OCI-LY3 (cell line): ENCODE results near the gene PTPRA.

Experiments used
- H2AFZ ChIP-seq: fragments of 200-600, 300-600 bp; shearing (Covaris generic); 2 replicates; pipeline ENCODE4 v1.6.0; 2014; ENCODE audit warnings: antibody characterized with exemption, low read depth, low read length
- H3K27ac ChIP-seq: fragments of 200-600, 300-600 bp; sonication (generic); 2 replicates; pipeline ENCODE4 v1.5.1; 2014; ENCODE audit warnings: mild to moderate bottlenecking, low read length, moderate library complexity, mixed read lengths
- H3K27me3 ChIP-seq: fragments of 200-600, 300-600 bp; sonication (generic); 2 replicates; pipeline ENCODE4 v1.6.1; 2014; ENCODE audit warnings: low read depth, low read length, mixed read lengths
- H3K36me3 ChIP-seq: fragments of 200-600, 300-600 bp; sonication (generic); replicated peaks from 2 replicates; pipeline ENCODE3; 2014; ENCODE audit warnings: low read depth, low read length, mixed read lengths
- H3K4me1 ChIP-seq: fragments of 300-600, 200-600 bp; sonication (generic); 2 replicates; pipeline ENCODE4 v1.6.1; 2014; ENCODE audit warnings: low read length, mixed read lengths
- H3K4me2 ChIP-seq: fragments of 200-600, 300-600 bp; sonication (generic); 2 replicates; pipeline ENCODE4 v1.6.1; 2014; ENCODE audit warnings: low read length, mixed read lengths
- H3K4me3 ChIP-seq: fragments of 300-600, 200-600 bp; sonication (generic); 2 replicates; pipeline ENCODE4 v1.5.1; 2014; ENCODE audit warnings: antibody characterized with exemption, mild to moderate bottlenecking, low read length, moderate library complexity
- H3K79me2 ChIP-seq: fragments of 300-600, 200-600 bp; shearing (Covaris generic); 2 replicates; pipeline ENCODE4 v1.6.1; 2014; ENCODE audit warnings: mild to moderate bottlenecking, low read length, mixed read lengths
- H3K9ac ChIP-seq: fragments of 300-600, 200-600 bp; shearing (Covaris generic); 2 replicates; pipeline ENCODE4 v1.6.0; 2014; ENCODE audit warnings: mild to moderate bottlenecking, low read length, moderate library complexity
- H3K9me3 ChIP-seq: fragments of 200-600, 300-600 bp; shearing (Covaris generic); 2 replicates; pipeline ENCODE4 v1.6.1; 2014; ENCODE audit warnings: low read length, mixed read lengths; ENCODE audit not compliant: insufficient read depth
- H4K20me1 ChIP-seq: fragments of 200-600, 300-600 bp; sonication (generic); 2 replicates; pipeline ENCODE4 v1.6.1; 2016; ENCODE audit warnings: low read length, mixed read lengths; ENCODE audit not compliant: insufficient read depth
- EZH2phosphoT487 ChIP-seq: fragments of 200-600 bp; shearing (Covaris generic); IDR thresholded peaks from 2 replicates; pipeline ENCODE4 v1.6.1; 2018; ENCODE audit warnings: antibody characterized with exemption, mixed run types, low read depth
- TF ChIP-seq, protein P1 (sequence below): fragments of 200-600, 300-600 bp; sonication (generic); IDR thresholded peaks from 2 replicates; pipeline ENCODE4 v1.5.1; 2014; ENCODE audit warnings: antibody characterized with exemption, low read length, low read depth

Gene PTPRA

DNA sequence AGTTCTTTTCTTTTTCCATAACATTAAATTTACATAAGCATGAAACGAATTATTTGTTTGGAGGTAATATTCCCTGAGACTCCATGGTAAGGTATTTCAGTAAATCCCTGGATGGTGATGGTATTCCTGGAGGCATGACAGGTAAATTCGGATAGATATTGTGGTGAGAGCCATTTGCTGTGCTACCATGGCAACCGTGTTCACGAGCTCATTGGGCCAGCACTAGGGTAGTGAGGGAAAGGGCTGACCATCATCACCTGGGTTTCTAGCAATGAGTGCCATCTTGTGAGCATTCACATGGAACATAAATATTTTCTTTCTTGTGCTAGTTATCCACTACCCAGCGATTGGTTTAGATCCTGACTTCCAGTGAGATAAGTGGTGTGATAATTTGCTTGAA, 118.3 kb downstream of the PTPRA start:
- Histone ChIP-seq H3K36me3 (peaks cover 21% of the 10 kb centered on the region), H3K4me2 (no peak overlapping the region), H3K4me1 (no peaks in the 10 kb centered on the region), H3K4me3 (no peak overlapping the region), H3K79me2 (no peaks in the 10 kb centered on the region), H3K9me3 (no peaks in the 10 kb centered on the region), H3K9ac (no peak overlapping the region), H4K20me1 (no peaks in the 10 kb centered on the region), H2AFZ (no peak overlapping the region), H3K27me3 (no peaks in the 10 kb centered on the region), H3K27ac (no peak overlapping the region)
- no peak for TF ChIP-seq EZH2phosphoT487
- TF ChIP-seq, protein P1, sequence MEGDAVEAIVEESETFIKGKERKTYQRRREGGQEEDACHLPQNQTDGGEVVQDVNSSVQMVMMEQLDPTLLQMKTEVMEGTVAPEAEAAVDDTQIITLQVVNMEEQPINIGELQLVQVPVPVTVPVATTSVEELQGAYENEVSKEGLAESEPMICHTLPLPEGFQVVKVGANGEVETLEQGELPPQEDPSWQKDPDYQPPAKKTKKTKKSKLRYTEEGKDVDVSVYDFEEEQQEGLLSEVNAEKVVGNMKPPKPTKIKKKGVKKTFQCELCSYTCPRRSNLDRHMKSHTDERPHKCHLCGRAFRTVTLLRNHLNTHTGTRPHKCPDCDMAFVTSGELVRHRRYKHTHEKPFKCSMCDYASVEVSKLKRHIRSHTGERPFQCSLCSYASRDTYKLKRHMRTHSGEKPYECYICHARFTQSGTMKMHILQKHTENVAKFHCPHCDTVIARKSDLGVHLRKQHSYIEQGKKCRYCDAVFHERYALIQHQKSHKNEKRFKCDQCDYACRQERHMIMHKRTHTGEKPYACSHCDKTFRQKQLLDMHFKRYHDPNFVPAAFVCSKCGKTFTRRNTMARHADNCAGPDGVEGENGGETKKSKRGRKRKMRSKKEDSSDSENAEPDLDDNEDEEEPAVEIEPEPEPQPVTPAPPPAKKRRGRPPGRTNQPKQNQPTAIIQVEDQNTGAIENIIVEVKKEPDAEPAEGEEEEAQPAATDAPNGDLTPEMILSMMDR = no peak

DNA sequence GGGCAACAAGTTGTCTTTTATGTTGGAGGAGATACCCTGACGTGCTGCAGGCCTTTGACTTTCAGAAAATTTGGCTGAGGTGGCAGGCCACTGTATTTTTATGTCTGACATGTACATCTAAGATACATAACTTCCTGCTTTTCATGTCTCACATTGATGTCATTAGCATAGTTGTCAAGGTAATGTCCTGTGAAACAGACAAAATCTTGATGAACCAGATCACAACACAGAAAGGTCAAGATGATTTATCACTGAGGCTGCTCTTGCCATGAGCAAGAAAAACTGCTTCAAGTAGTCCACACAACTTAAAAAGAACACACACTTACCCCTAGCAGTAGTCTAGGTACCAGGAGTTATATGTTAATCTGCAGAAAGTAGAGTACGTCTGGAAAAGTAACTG, 120.0 kb downstream of the PTPRA start:
- H3K79me2 ChIP-seq = no peaks in the 10 kb centered on the region
- no peak overlapping the region for H3K9ac ChIP-seq
- H3K36me3 ChIP-seq = peaks cover 15% of the 10 kb centered on the region
- H3K4me3 ChIP-seq = no peak overlapping the region
- no peaks in the 10 kb centered on the region for H3K9me3 ChIP-seq
- H3K27me3 ChIP-seq = no peaks in the 10 kb centered on the region
- no peak for TF ChIP-seq EZH2phosphoT487
- TF ChIP-seq, protein P1 = no peak
- H3K4me1 ChIP-seq = no peaks in the 10 kb centered on the region
- H3K4me2 ChIP-seq = no peak overlapping the region
- no peak overlapping the region for H3K27ac ChIP-seq
- no peak overlapping the region for H2AFZ ChIP-seq
- H4K20me1 ChIP-seq = no peaks in the 10 kb centered on the region

DNA sequence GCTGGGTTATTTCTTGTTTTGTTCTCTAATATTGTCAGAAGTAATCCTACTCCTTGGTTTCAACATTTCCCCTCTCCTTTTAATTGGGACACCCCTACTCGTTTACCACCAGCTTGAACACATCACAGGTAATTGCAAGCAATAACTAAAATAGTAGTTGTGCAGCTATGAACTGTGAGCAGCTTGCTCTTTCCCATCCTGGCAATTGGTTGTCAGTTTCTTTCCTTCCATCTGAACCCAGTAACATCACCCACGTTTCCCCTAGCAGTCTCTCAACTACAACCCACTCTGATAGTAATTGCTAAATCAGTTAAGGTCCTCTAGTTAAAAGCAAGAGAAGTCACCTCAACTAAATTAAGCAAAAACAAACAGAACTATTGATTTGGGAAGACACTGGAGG, 122.5 kb downstream of the PTPRA start:
- Histone ChIP-seq H3K36me3 (peaks cover 7% of the 10 kb centered on the region), H3K9ac (no peak overlapping the region), H3K79me2 (no peaks in the 10 kb centered on the region), H3K4me1 (no peaks in the 10 kb centered on the region), H3K27ac (no peak overlapping the region), H3K27me3 (no peaks in the 10 kb centered on the region), H4K20me1 (no peaks in the 10 kb centered on the region), H2AFZ (no peak overlapping the region), H3K4me3 (no peak overlapping the region), H3K4me2 (no peak overlapping the region), H3K9me3 (no peaks in the 10 kb centered on the region)
- TF ChIP-seq EZH2phosphoT487 = no peak
- TF ChIP-seq, protein P1 = no peak

DNA sequence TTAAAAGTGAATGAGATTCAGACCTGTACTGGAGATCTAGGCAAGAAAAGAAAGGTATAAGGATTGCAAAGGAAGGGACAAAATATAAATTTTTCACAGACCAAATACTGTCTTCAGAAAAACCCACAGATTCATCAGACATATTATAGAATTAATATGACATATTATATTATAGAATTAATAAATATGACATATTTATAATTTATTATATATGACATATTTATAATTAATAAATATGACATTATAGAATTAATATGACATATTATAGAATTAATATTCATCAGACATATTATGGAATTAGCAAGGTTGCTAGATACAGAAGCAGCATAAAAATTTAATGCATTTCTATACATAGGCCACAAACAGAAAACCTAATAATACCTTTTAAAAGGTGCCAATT, 125.4 kb downstream of the PTPRA start:
- H3K4me2 ChIP-seq = no peak overlapping the region
- no peak for TF ChIP-seq EZH2phosphoT487
- TF ChIP-seq, protein P1 = no peak
- no peaks in the 10 kb centered on the region for H3K9me3 ChIP-seq
- H3K9ac ChIP-seq = no peak overlapping the region
- H3K27me3 ChIP-seq = no peaks in the 10 kb centered on the region
- H3K4me3 ChIP-seq = no peak overlapping the region
- no peaks in the 10 kb centered on the region for H3K79me2 ChIP-seq
- no peaks in the 10 kb centered on the region for H3K4me1 ChIP-seq
- H3K27ac ChIP-seq = no peak overlapping the region
- no peak overlapping the region for H2AFZ ChIP-seq
- H4K20me1 ChIP-seq = no peaks in the 10 kb centered on the region
- peaks cover 4% of the 10 kb centered on the region for H3K36me3 ChIP-seq
